Left forelimb (tissue), 1 donor: ENCODE measurements around the gene GLUL.
"Not testable (repeated sequence)": the region's sequence is repeated elsewhere in the genome, so short reads cannot be mapped to it uniquely, and the experiment has no call there.

ENCODE experiments used
- DNase-seq: peaks from one replicate; pipeline ENCODE4 v3.0.0-alpha.2; 2018; ENCODE audit warnings: low spot score

Gene GLUL

GRCh38 chr1:182394055-182394775 lies 2.6 kb upstream of the GLUL start:
- DNase-seq: no peak

GRCh38 chr1:182392050-182393028 lies 749 bp upstream of the GLUL start:
- no peak for DNase-seq

- no peak for DNase-seq
Observed at GRCh38 chr1:182391028-182391361, 595 bp downstream of the GLUL start.

- no peak for DNase-seq
Observed at GRCh38 chr1:182389619-182390047, 2.0 kb downstream of the GLUL start.

- DNase-seq: no peak
Observed at GRCh38 chr1:182388392-182389134, 3.0 kb downstream of the GLUL start.

GRCh38 chr1:182387566-182387965 lies 4.0 kb downstream of the GLUL start:
- no peak for DNase-seq

- DNase-seq: no peak
Observed at GRCh38 chr1:182386980-182387379, 4.6 kb downstream of the GLUL start.

- DNase-seq: no peak
Observed at GRCh38 chr1:182385885-182386853, 5.4 kb downstream of the GLUL start.

GRCh38 chr1:182384387-182384960 lies 7.1 kb downstream of the GLUL start:
- no peak for DNase-seq

- DNase-seq: no peak
Observed at GRCh38 chr1:182383934-182384333, 7.7 kb downstream of the GLUL start.

GRCh38 chr1:182383037-182383661 lies 8.4 kb downstream of the GLUL start:
- DNase-seq: no peak

- DNase-seq: no peak
Observed at GRCh38 chr1:182381962-182382819, 9.4 kb downstream of the GLUL start.

- no peak for DNase-seq
Observed at GRCh38 chr1:182380199-182380598, 11.4 kb downstream of the GLUL start.

- DNase-seq: not testable (repeated sequence)
Observed at GRCh38 chr1:182379781-182380180, 11.8 kb downstream of the GLUL start.

GRCh38 chr1:182376936-182377574 lies 14.5 kb downstream of the GLUL start:
- no peak for DNase-seq

GRCh38 chr1:182374101-182374834 lies 17.3 kb downstream of the GLUL start:
- DNase-seq: no peak

GRCh38 chr1:182370532-182370931 lies 21.1 kb downstream of the GLUL start:
- no peak for DNase-seq

- no peak for DNase-seq
Observed at GRCh38 chr1:182368903-182369302, 22.7 kb downstream of the GLUL start.
